Measurements from ENCODE around the gene AKAP11.

Gene AKAP11

GRCh38 chr13:42363941-42364612, 92.1 kb downstream of the AKAP11 start:
- Histone ChIP-seq H3K36me3 (ENCODE audit: control insufficient read depth in 1 of 2, insufficient read depth in 2 of 2, low read length in 2 of 2) (no peaks in the 10 kb centered on the region), H3K27ac (ENCODE audit: low read length) (no peak overlapping the region), H3K4me3 (ENCODE audit: low read depth in 1 of 2, low read length in 2 of 2) (no peak overlapping the region), H3K9me3 (ENCODE audit: control insufficient read depth in 1 of 2, low read length in 2 of 2) (no peaks in the 10 kb centered on the region), H3K27me3 (ENCODE audit: low read depth, low read length) (no peaks in the 10 kb centered on the region), H3K4me1 (ENCODE audit: control insufficient read depth in 1 of 2, insufficient read depth in 2 of 2, low read length in 2 of 2) (no peaks in the 10 kb centered on the region)

- no peaks in the 10 kb centered on the region for H3K4me1 ChIP-seq (ENCODE audit: control insufficient read depth in 1 of 2, insufficient read depth in 2 of 2, low read length in 2 of 2)
- no peak overlapping the region for H3K27ac ChIP-seq (ENCODE audit: low read length)
- H3K9me3 ChIP-seq (ENCODE audit: control insufficient read depth in 1 of 2, low read length in 2 of 2): no peaks in the 10 kb centered on the region
- H3K27me3 ChIP-seq (ENCODE audit: low read depth, low read length): no peaks in the 10 kb centered on the region
- no peak overlapping the region for H3K4me3 ChIP-seq (ENCODE audit: low read depth in 1 of 2, low read length in 2 of 2)
- H3K36me3 ChIP-seq (ENCODE audit: control insufficient read depth in 1 of 2, insufficient read depth in 2 of 2, low read length in 2 of 2): no peaks in the 10 kb centered on the region
Measured at GRCh38 chr13:42364613-42365000, 92.7 kb downstream of the AKAP11 start.

GRCh38 chr13:42367831-42368230, 95.9 kb downstream of the AKAP11 start:
- Histone ChIP-seq H3K36me3 (ENCODE audit: control insufficient read depth in 1 of 2, insufficient read depth in 2 of 2, low read length in 2 of 2) (no peaks in the 10 kb centered on the region), H3K27ac (ENCODE audit: low read length) (no peak overlapping the region), H3K9me3 (ENCODE audit: control insufficient read depth in 1 of 2, low read length in 2 of 2) (no peaks in the 10 kb centered on the region), H3K27me3 (ENCODE audit: low read depth, low read length) (no peaks in the 10 kb centered on the region), H3K4me1 (ENCODE audit: control insufficient read depth in 1 of 2, insufficient read depth in 2 of 2, low read length in 2 of 2) (no peaks in the 10 kb centered on the region), H3K4me3 (ENCODE audit: low read depth in 1 of 2, low read length in 2 of 2) (no peak overlapping the region)

- H3K27me3 ChIP-seq (ENCODE audit: low read depth, low read length): no peaks in the 10 kb centered on the region
- no peak overlapping the region for H3K27ac ChIP-seq (ENCODE audit: low read length)
- H3K9me3 ChIP-seq (ENCODE audit: control insufficient read depth in 1 of 2, low read length in 2 of 2): no peaks in the 10 kb centered on the region
- no peaks in the 10 kb centered on the region for H3K36me3 ChIP-seq (ENCODE audit: control insufficient read depth in 1 of 2, insufficient read depth in 2 of 2, low read length in 2 of 2)
- no peak overlapping the region for H3K4me3 ChIP-seq (ENCODE audit: low read depth in 1 of 2, low read length in 2 of 2)
- no peaks in the 10 kb centered on the region for H3K4me1 ChIP-seq (ENCODE audit: control insufficient read depth in 1 of 2, insufficient read depth in 2 of 2, low read length in 2 of 2)
Measured at GRCh38 chr13:42369071-42369797, 97.3 kb downstream of the AKAP11 start.

- Histone ChIP-seq H3K36me3 (ENCODE audit: control insufficient read depth in 1 of 2, insufficient read depth in 2 of 2, low read length in 2 of 2) (no peaks in the 10 kb centered on the region), H3K27ac (ENCODE audit: low read length) (no peak overlapping the region), H3K4me3 (ENCODE audit: low read depth in 1 of 2, low read length in 2 of 2) (no peak overlapping the region), H3K9me3 (ENCODE audit: control insufficient read depth in 1 of 2, low read length in 2 of 2) (no peaks in the 10 kb centered on the region), H3K4me1 (ENCODE audit: control insufficient read depth in 1 of 2, insufficient read depth in 2 of 2, low read length in 2 of 2) (no peaks in the 10 kb centered on the region), H3K27me3 (ENCODE audit: low read depth, low read length) (no peaks in the 10 kb centered on the region)
Measured at GRCh38 chr13:42370229-42370628, 98.3 kb downstream of the AKAP11 start.

Data from muscle layer of duodenum (tissue), 2 donors.